Retinal pigment epithelial cell (primary cell): ENCODE data around the gene SPATS1.

Experiments used
- DNase-seq: peaks from one replicate; pipeline ENCODE4 v3.0.0-alpha.2; 2010; ENCODE audit warnings: low read depth
- H3K4me3 ChIP-seq: 2 replicates; pipeline ENCODE4 v1.5.1; 2011; ENCODE audit warnings: mild to moderate bottlenecking, low read length, control low read depth, moderate library complexity
- CTCF ChIP-seq: conservative IDR thresholded peaks from 2 replicates; pipeline ENCODE4 v1.5.1; 2011; ENCODE audit warnings: low read depth, low read length, control low read depth, inconsistent platforms

Gene SPATS1

GRCh38 chr6:44342489-44342888 lies at the start of gene SPATS1:
TSS of gene SPATS1 (plus strand) at chr6:44342650. CDS start at chr6:44343096, 446 bp downstream.
- no peak within 1 kb of the TSS for H3K4me3 ChIP-seq
- DNase-seq = no peak
- no peak for TF ChIP-seq CTCF

GRCh38 chr6:44292661-44293365 lies 49.6 kb upstream of the SPATS1 start:
- TF ChIP-seq CTCF = no peak
- H3K4me3 ChIP-seq = no peak overlapping the region
- no peak for DNase-seq

- no peak for DNase-seq
- no peak overlapping the region for H3K4me3 ChIP-seq
- no peak for TF ChIP-seq CTCF
These were observed 47.3 kb upstream of the SPATS1 start for GRCh38 chr6:44294832-44295791.

- peak overlapping the region; percentile 45 for H3K4me3 ChIP-seq
- DNase-seq = no peak
- TF ChIP-seq CTCF = no peak
These were observed 45.1 kb upstream of the SPATS1 start for GRCh38 chr6:44297063-44298038.

- TF ChIP-seq CTCF = no peak
- no peak for DNase-seq
- no peak overlapping the region for H3K4me3 ChIP-seq
These were observed 44.2 kb upstream of the SPATS1 start for GRCh38 chr6:44298055-44298803.

GRCh38 chr6:44298864-44299263 lies 43.6 kb upstream of the SPATS1 start:
- no peak for DNase-seq

More at GRCh38 chr6:44298864-44299263, 43.6 kb upstream of the SPATS1 start:
- no peak overlapping the region for H3K4me3 ChIP-seq
- no peak for TF ChIP-seq CTCF
